A549 (cell line): ENCODE results near the gene SLU7.

Experiments used
- CTCF ChIP-seq: fragments of >200 bp; sonication (Bioruptor Twin); formaldehyde crosslinking; IDR thresholded peaks from 3 replicates; pipeline ENCODE4 v1.5.1; 2016
- EP300 ChIP-seq, 2 experiments: fragments of >200 bp; sonication (Bioruptor Twin); formaldehyde crosslinking; IDR thresholded peaks; 2 replicates in 1 of 2; 3 replicates in 1 of 2; pipeline ENCODE4 v1.6.1; 2016 to 2017
- HMGXB4 ChIP-seq: fragments of 250-450 bp; sonication (Bioruptor Pico); IDR thresholded peaks from 2 replicates; pipeline ENCODE4 v1.5.0; 2021; ENCODE audit warnings: mild to moderate bottlenecking, moderate library complexity, borderline replicate concordance
- HOXA7 ChIP-seq: fragments of 250-450 bp; sonication (Bioruptor Pico); IDR thresholded peaks from 2 replicates; pipeline ENCODE4 v1.5.0; 2020; ENCODE audit warnings: mild to moderate bottlenecking, moderate library complexity
- JUN ChIP-seq, 2 experiments: fragments of >200 bp; sonication (Bioruptor Twin); formaldehyde crosslinking; IDR thresholded peaks; 2 replicates in 1 of 2; 3 replicates in 1 of 2; pipeline ENCODE4 v1.6.1; 2016 to 2017
- KDM1A ChIP-seq: fragments of 200-600 bp; sonication (generic); IDR thresholded peaks from 2 replicates; pipeline ENCODE4 v1.6.1; 2016; ENCODE audit warnings: low read depth, mild to moderate bottlenecking
- MAFK ChIP-seq: fragments of 450-650 bp; IDR thresholded peaks from 2 replicates; pipeline ENCODE4 v1.6.1; 2014; ENCODE audit not compliant: partially characterized antibody
- MAX ChIP-seq: IDR thresholded peaks from 2 replicates; pipeline ENCODE4 v1.6.1; 2012
- MAZ ChIP-seq: fragments of 150-350 bp; IDR thresholded peaks from 2 replicates; pipeline ENCODE4 v1.6.1; 2014; ENCODE audit warnings: antibody characterized with exemption, low read depth, low read length, borderline replicate concordance
- RAD21 ChIP-seq, 2 experiments: fragments of >200 bp in 1 of 2; sonication (Bioruptor Twin) in 1 of 2; formaldehyde crosslinking in 1 of 2; IDR thresholded peaks in 1 of 2; conservative IDR thresholded peaks in 1 of 2; 2 replicates in 1 of 2; 3 replicates in 1 of 2; pipeline ENCODE4 v1.6.1; 2012 to 2018; ENCODE audit warnings: inconsistent platforms in 1 of 2

- TF ChIP-seq KDM1A = no peak
- no peak for TF ChIP-seq CTCF
- TF ChIP-seq MAZ = no peak
- TF ChIP-seq MAX = no peak
- TF ChIP-seq JUN (IDR thresholded peaks at IDR 0.05) = no peak
- TF ChIP-seq HOXA7 (CRISPR knock-in tag) = no peak
- TF ChIP-seq HMGXB4 = no peak
- TF ChIP-seq MAFK = no peak
- TF ChIP-seq RAD21 (conservative IDR thresholded peaks at IDR 0.05 in 1 of 2, IDR thresholded peaks at IDR 0.05 in 1 of 2) = no peak
- no peak for TF ChIP-seq EP300 (IDR thresholded peaks at IDR 0.05)
Observed at GRCh38 chr5:160445751-160446150, 26.9 kb upstream of the SLU7 start.
